Mesenchymal stem cell (in vitro differentiated cells and primary cell): ENCODE data around the gene AP3B1.

Experiments
- DNase-seq: peaks from one replicate; pipeline ENCODE4 v3.0.0-alpha.2; 2013
- H2AFZ ChIP-seq: one replicate; pipeline ENCODE4 v1.6.1; 2013; ENCODE audit warnings: low read depth, mild to moderate bottlenecking, control low read depth, inconsistent platforms, low read length, moderate library complexity
- H2AK5ac ChIP-seq: 2 replicates; pipeline ENCODE4 v1.6.1; 2013; ENCODE audit warnings: low read length, moderate library complexity, mild to moderate bottlenecking, inconsistent platforms; ENCODE audit not compliant: severe bottlenecking
- H2BK120ac ChIP-seq: one replicate; pipeline ENCODE4 v1.6.1; 2013; ENCODE audit warnings: low read depth, mild to moderate bottlenecking, inconsistent platforms, low read length, moderate library complexity
- H2BK12ac ChIP-seq, 2 experiments: one replicate each; pipeline ENCODE4 v1.6.1; 2013; ENCODE audit warnings: inconsistent platforms in 2 of 2, low read length in 2 of 2, mild to moderate bottlenecking in 2 of 2, moderate library complexity in 2 of 2, control low read depth in 1 of 2
- H2BK15ac ChIP-seq: one replicate; pipeline ENCODE4 v1.6.1; 2013; ENCODE audit warnings: mild to moderate bottlenecking, low read depth, inconsistent platforms; ENCODE audit not compliant: poor library complexity, severe bottlenecking
- H2BK5ac ChIP-seq: 2 replicates; pipeline ENCODE4 v1.6.1; 2013; ENCODE audit warnings: low read depth, mild to moderate bottlenecking, low read length, control low read depth, inconsistent platforms; ENCODE audit not compliant: poor library complexity, severe bottlenecking
- H3K14ac ChIP-seq, 2 experiments: one replicate each; pipeline ENCODE4 v1.6.1; 2013; ENCODE audit warnings: inconsistent platforms in 2 of 2, low read length in 2 of 2, control low read depth in 1 of 2, mild to moderate bottlenecking in 1 of 2, moderate library complexity in 1 of 2
- H3K18ac ChIP-seq, 2 experiments: one replicate each; pipeline ENCODE4 v1.6.1; 2013; ENCODE audit warnings: inconsistent platforms in 2 of 2, low read length in 2 of 2, control low read depth in 1 of 2, low read depth in 1 of 2, mild to moderate bottlenecking in 1 of 2
- H3K23ac ChIP-seq, 2 experiments: one replicate each; pipeline ENCODE4 v1.6.1; 2013; ENCODE audit warnings: inconsistent platforms in 2 of 2, low read length in 2 of 2, mild to moderate bottlenecking in 2 of 2, moderate library complexity in 2 of 2, control low read depth in 1 of 2
- H3K27ac ChIP-seq: 2 replicates; pipeline ENCODE4 v1.5.1; 2013; ENCODE audit warnings: mild to moderate bottlenecking, moderate library complexity, low read length, control low read depth, inconsistent platforms; ENCODE audit not compliant: poor library complexity, severe bottlenecking
- H3K27me3 ChIP-seq, 2 experiments: 2 replicates each; pipeline versions ENCODE4 v1.6.1 to v1.7.0; 2013; ENCODE audit warnings: low read length in 2 of 2, mild to moderate bottlenecking in 2 of 2, moderate library complexity in 2 of 2, control low read depth in 1 of 2, inconsistent platforms in 1 of 2; ENCODE audit not compliant: control insufficient read depth in 1 of 2, insufficient read depth in 1 of 2
- H3K36me3 ChIP-seq, 2 experiments: 2 replicates each; pipeline versions ENCODE4 v1.6.1 to v1.7.0; 2013; ENCODE audit warnings: low read length in 2 of 2, control low read depth in 1 of 2, inconsistent platforms in 1 of 2, low read depth in 1 of 2, mild to moderate bottlenecking in 1 of 2; ENCODE audit not compliant: insufficient read depth in 2 of 2, control insufficient read depth in 1 of 2
- H3K4ac ChIP-seq, 2 experiments: one replicate each; pipeline ENCODE4 v1.6.1; 2013; ENCODE audit warnings: inconsistent platforms in 2 of 2, low read length in 2 of 2, mild to moderate bottlenecking in 2 of 2, moderate library complexity in 2 of 2, control low read depth in 1 of 2, low read depth in 1 of 2
- H3K4me1 ChIP-seq: 2 replicates; pipeline ENCODE4 v1.6.1; 2013; ENCODE audit warnings: low read depth, low read length, control low read depth; ENCODE audit not compliant: control insufficient read depth, insufficient read depth
- H3K4me2 ChIP-seq: 2 replicates; pipeline ENCODE4 v1.6.1; 2013; ENCODE audit warnings: low read length, mild to moderate bottlenecking, inconsistent platforms; ENCODE audit not compliant: poor library complexity, severe bottlenecking
- H3K4me3 ChIP-seq, 2 experiments: 2 replicates each; pipeline versions ENCODE4 v1.5.1 to v1.7.0; 2013; ENCODE audit warnings: low read length in 2 of 2, mild to moderate bottlenecking in 2 of 2, control low read depth in 1 of 2, low read depth in 1 of 2; ENCODE audit not compliant: insufficient read depth in 1 of 2
- H3K79me1 ChIP-seq: replicated peaks from 2 replicates; pipeline ENCODE4 v1.6.1; 2013; ENCODE audit warnings: mild to moderate bottlenecking, control low read depth, low read length, inconsistent platforms; ENCODE audit not compliant: poor library complexity, severe bottlenecking
- H3K9ac ChIP-seq: 2 replicates; pipeline ENCODE4 v1.7.0; 2013; ENCODE audit warnings: mild to moderate bottlenecking, low read length, moderate library complexity
- H3K9me3 ChIP-seq: 2 replicates; pipeline ENCODE4 v1.7.0; 2013; ENCODE audit warnings: mild to moderate bottlenecking, low read length; ENCODE audit not compliant: control insufficient read depth
- H4K8ac ChIP-seq: one replicate; pipeline ENCODE4 v1.6.1; 2013; ENCODE audit warnings: inconsistent platforms, mild to moderate bottlenecking, low read length, moderate library complexity
- H4K91ac ChIP-seq: one replicate; pipeline ENCODE4 v1.6.1; 2013; ENCODE audit warnings: mild to moderate bottlenecking, low read length, inconsistent platforms
- WGBS: methylation state at CpG from one replicate; pipeline ENCODE4 v1.1.7; 2013; ENCODE audit warnings: mixed read lengths; 5-methylcytosine and 5-hydroxymethylcytosine counted together

Gene AP3B1

GRCh38 chr5:78251663-78252284, 42.7 kb downstream of the AP3B1 start:
- Histone ChIP-seq H4K8ac (no peak overlapping the region), H3K4ac (no peak overlapping the region), H3K23ac (no peak overlapping the region), H3K4me3 (no peak overlapping the region), H3K27me3 (no peaks in the 10 kb centered on the region), H2BK120ac (no peak overlapping the region), H2BK15ac (no peak overlapping the region), H3K27ac (no peak overlapping the region), H2BK12ac (no peak overlapping the region), H2AK5ac (no peak overlapping the region), H3K18ac (no peak overlapping the region), H3K9ac (no peak overlapping the region), H2AFZ (no peak overlapping the region), H3K36me3 (peaks cover 3 to 5% of the 10 kb centered on the region in 2 experiments), H3K14ac (no peak overlapping the region), H3K79me1 (peaks cover 25% of the 10 kb centered on the region), H3K4me1 (no peaks in the 10 kb centered on the region), H4K91ac (no peak overlapping the region), H3K4me2 (no peak overlapping the region), H2BK5ac (no peak overlapping the region), H3K9me3 (no peaks in the 10 kb centered on the region)
- WGBS = 94% methylated on average over 7 of the region's 7 CpGs
- DNase-seq = no peak

- 82% methylated on average over 8 of the region's 8 CpGs for WGBS
- DNase-seq = no peak
- Histone ChIP-seq H2BK5ac (no peak overlapping the region), H3K14ac (no peak overlapping the region), H2BK15ac (no peak overlapping the region), H3K4me3 (no peak overlapping the region), H3K18ac (no peak overlapping the region), H3K23ac (no peak overlapping the region), H3K4me1 (peaks cover 1% of the 10 kb centered on the region), H3K9me3 (no peaks in the 10 kb centered on the region), H2BK12ac (no peak overlapping the region), H2AK5ac (no peak overlapping the region), H2BK120ac (no peak overlapping the region), H4K8ac (no peak overlapping the region), H3K79me1 (peaks cover 18% of the 10 kb centered on the region), H3K9ac (no peak overlapping the region), H3K36me3 (peaks cover 2 to 10% of the 10 kb centered on the region in 2 experiments), H3K27me3 (no peaks in the 10 kb centered on the region), H2AFZ (no peak overlapping the region), H3K4me2 (no peak overlapping the region), H3K27ac (no peak overlapping the region), H3K4ac (no peak overlapping the region), H4K91ac (no peak overlapping the region)
Measured at GRCh38 chr5:78245136-78245535, 49.4 kb downstream of the AP3B1 start.

GRCh38 chr5:78243639-78244038, 50.9 kb downstream of the AP3B1 start:
- H3K27ac ChIP-seq = no peak overlapping the region
- no peak overlapping the region for H3K4me3 ChIP-seq
- H3K36me3 ChIP-seq = peaks cover 2 to 14% of the 10 kb centered on the region in 2 experiments
- peaks cover 17% of the 10 kb centered on the region for H3K79me1 ChIP-seq
- H3K18ac ChIP-seq = peak overlapping the region in 1 of 2 experiments; percentile 44
- no peaks in the 10 kb centered on the region for H3K27me3 ChIP-seq
- no peak overlapping the region for H2BK5ac ChIP-seq
- no peak overlapping the region for H2AFZ ChIP-seq
- H3K4ac ChIP-seq = no peak overlapping the region
- H2BK12ac ChIP-seq = no peak overlapping the region
- no peak overlapping the region for H3K23ac ChIP-seq
- no peak overlapping the region for H3K4me2 ChIP-seq
- H3K9ac ChIP-seq = no peak overlapping the region
- H3K9me3 ChIP-seq = no peaks in the 10 kb centered on the region
- no peak overlapping the region for H3K14ac ChIP-seq
- no peak overlapping the region for H4K91ac ChIP-seq
- peak; percentile 58 for DNase-seq
- no peak overlapping the region for H2BK120ac ChIP-seq
- no peak overlapping the region for H4K8ac ChIP-seq
- no peak overlapping the region for H2AK5ac ChIP-seq
- H3K4me1 ChIP-seq = peaks cover 1% of the 10 kb centered on the region
- H2BK15ac ChIP-seq = no peak overlapping the region

GRCh38 chr5:78243091-78243490, 51.4 kb downstream of the AP3B1 start:
- H4K91ac ChIP-seq = no peak overlapping the region
- H3K18ac ChIP-seq = peak overlapping the region in 1 of 2 experiments; percentile 44
- 98% methylated on average over 2 of the region's 2 CpGs for WGBS
- H2AFZ ChIP-seq = no peak overlapping the region
- H3K27ac ChIP-seq = no peak overlapping the region
- no peak overlapping the region for H4K8ac ChIP-seq
- no peak overlapping the region for H2BK5ac ChIP-seq
- H3K27me3 ChIP-seq = no peaks in the 10 kb centered on the region
- no peak overlapping the region for H2BK15ac ChIP-seq
- H3K4ac ChIP-seq = no peak overlapping the region
- H2BK120ac ChIP-seq = no peak overlapping the region
- DNase-seq = no peak
- no peak overlapping the region for H2AK5ac ChIP-seq
- H3K36me3 ChIP-seq = peaks cover 2 to 17% of the 10 kb centered on the region in 2 experiments
- H3K79me1 ChIP-seq = peaks cover 17% of the 10 kb centered on the region
- no peaks in the 10 kb centered on the region for H3K9me3 ChIP-seq
- no peak overlapping the region for H3K4me2 ChIP-seq
- no peak overlapping the region for H3K14ac ChIP-seq
- no peak overlapping the region for H3K9ac ChIP-seq
- no peak overlapping the region for H3K23ac ChIP-seq
- no peak overlapping the region for H3K4me3 ChIP-seq
- H2BK12ac ChIP-seq = no peak overlapping the region
- peaks cover 1% of the 10 kb centered on the region for H3K4me1 ChIP-seq
